CD4-positive, alpha-beta T cell treated with Interferon gamma for 1 hour (primary cell): Measurements from ENCODE around the gene BCR.

Experiments used
- DNase-seq: peaks from one replicate; pipeline ENCODE4 v3.0.0-alpha.2; 2020

BCR gene

GRCh38 chr22:23266780-23267179 is 86.5 kb downstream of the BCR start:
- no peak for DNase-seq

- no peak for DNase-seq
Observed at GRCh38 chr22:23267226-23268043, 87.1 kb downstream of the BCR start.

GRCh38 chr22:23268139-23268712 is 87.9 kb downstream of the BCR start:
- DNase-seq = no peak

- no peak for DNase-seq
Observed at GRCh38 chr22:23268877-23269276, 88.6 kb downstream of the BCR start.

GRCh38 chr22:23269441-23270211 is 89.3 kb downstream of the BCR start:
- peak; percentile 26 for DNase-seq

- DNase-seq = no peak
Observed at GRCh38 chr22:23270212-23270733, 90.0 kb downstream of the BCR start.

- no peak for DNase-seq
Observed at GRCh38 chr22:23270798-23271596, 90.7 kb downstream of the BCR start.

- no peak for DNase-seq
Observed at GRCh38 chr22:23271597-23271908, 91.2 kb downstream of the BCR start.

GRCh38 chr22:23272371-23272770 is 92.1 kb downstream of the BCR start:
- DNase-seq = no peak

- no peak for DNase-seq
Observed at GRCh38 chr22:23272834-23273233, 92.5 kb downstream of the BCR start.

- no peak for DNase-seq
Observed at GRCh38 chr22:23273445-23274145, 93.3 kb downstream of the BCR start.

- DNase-seq = no peak
Observed at GRCh38 chr22:23274146-23274526, 93.8 kb downstream of the BCR start.

- no peak for DNase-seq
Observed at GRCh38 chr22:23274891-23275694, 94.8 kb downstream of the BCR start.

GRCh38 chr22:23275751-23276150 is 95.4 kb downstream of the BCR start:
- DNase-seq = no peak

GRCh38 chr22:23276656-23277582 is 96.6 kb downstream of the BCR start:
- peak; percentile 51 for DNase-seq

- no peak for DNase-seq
Observed at GRCh38 chr22:23277583-23278295, 97.4 kb downstream of the BCR start.

- DNase-seq = peak; percentile 23
Observed at GRCh38 chr22:23278883-23279675, 98.8 kb downstream of the BCR start.

- DNase-seq = no peak
Observed at GRCh38 chr22:23279781-23280180, 99.5 kb downstream of the BCR start.
